ENCODE measurements around the gene NUP107.
A peak's percentile ranks its signal among the peaks of the same experiment; 100 is the strongest.

Gene NUP107

GRCh38 chr12:68639396-68639767, 47.4 kb upstream of the NUP107 start:
- Histone ChIP-seq H3K27me3 (ENCODE audit: insufficient read depth, low read depth) (no peaks in the 10 kb centered on the region), H2AFZ (ENCODE audit: low read depth) (no peak overlapping the region), H3K4me3 (IDR thresholded peaks at IDR 0.05; ENCODE audit: insufficient read depth, low read depth, low read length) (no peak overlapping the region), H4K20me1 (ENCODE audit: insufficient read depth) (peaks cover 56% of the 10 kb centered on the region), H3K27ac (no peak overlapping the region), H3K4me1 (ENCODE audit: low read depth, poor library complexity, severe bottlenecking) (peaks cover 86% of the 10 kb centered on the region), H3K4me2 (no peak overlapping the region; the same call in 1 of the 2 replicates), H3K79me2 (ENCODE audit: insufficient read depth, low read depth) (peaks cover 97% of the 10 kb centered on the region), H3K36me3 (ENCODE audit: insufficient read depth) (no peaks in the 10 kb centered on the region), H3K9ac (no peak overlapping the region)
- no peak for TF ChIP-seq CTCF (conservative IDR thresholded peaks at IDR 0.05; ENCODE audit: low read depth, low read length)

GRCh38 chr12:68641138-68641537, 45.6 kb upstream of the NUP107 start:
- Histone ChIP-seq H4K20me1 (ENCODE audit: insufficient read depth) (peaks cover 70% of the 10 kb centered on the region), H3K79me2 (ENCODE audit: insufficient read depth, low read depth) (peaks cover 94% of the 10 kb centered on the region), H3K4me1 (ENCODE audit: low read depth, poor library complexity, severe bottlenecking) (peaks cover 92% of the 10 kb centered on the region), H3K9ac (no peak overlapping the region), H3K27ac (peak overlapping the region; percentile 30; the same call in 1 of the 2 replicates), H3K4me2 (peak overlapping the region; percentile 83), H3K36me3 (ENCODE audit: insufficient read depth) (no peaks in the 10 kb centered on the region), H3K27me3 (ENCODE audit: insufficient read depth, low read depth) (no peaks in the 10 kb centered on the region), H3K4me3 (IDR thresholded peaks at IDR 0.05; ENCODE audit: insufficient read depth, low read depth, low read length) (no peak overlapping the region), H2AFZ (ENCODE audit: low read depth) (no peak overlapping the region)
- TF ChIP-seq CTCF (conservative IDR thresholded peaks at IDR 0.05; ENCODE audit: low read depth, low read length) = no peak

- no peaks in the 10 kb centered on the region for H3K27me3 ChIP-seq (ENCODE audit: insufficient read depth, low read depth)
- peaks cover 90% of the 10 kb centered on the region for H3K79me2 ChIP-seq (ENCODE audit: insufficient read depth, low read depth)
- H3K9ac ChIP-seq = no peak overlapping the region
- H4K20me1 ChIP-seq (ENCODE audit: insufficient read depth) = peaks cover 41% of the 10 kb centered on the region
- H3K4me3 ChIP-seq (IDR thresholded peaks at IDR 0.05; ENCODE audit: insufficient read depth, low read depth, low read length) = no peak overlapping the region
- H3K36me3 ChIP-seq (ENCODE audit: insufficient read depth) = peaks cover 4% of the 10 kb centered on the region; the same call in 1 of the 2 replicates
- H3K4me1 ChIP-seq (ENCODE audit: low read depth, poor library complexity, severe bottlenecking) = peaks cover 82% of the 10 kb centered on the region
- H3K27ac ChIP-seq = no peak overlapping the region
- H3K4me2 ChIP-seq = peak overlapping the region; percentile 10; the same call in 1 of the 2 replicates
- no peak for TF ChIP-seq CTCF (conservative IDR thresholded peaks at IDR 0.05; ENCODE audit: low read depth, low read length)
- no peak overlapping the region for H2AFZ ChIP-seq (ENCODE audit: low read depth)
Measured at GRCh38 chr12:68646484-68646883, 40.3 kb upstream of the NUP107 start.

- TF ChIP-seq CTCF (conservative IDR thresholded peaks at IDR 0.05; ENCODE audit: low read depth, low read length) = no peak
- Histone ChIP-seq H3K9ac (no peak overlapping the region), H3K27ac (no peak overlapping the region), H3K4me3 (IDR thresholded peaks at IDR 0.05; ENCODE audit: insufficient read depth, low read depth, low read length) (no peak overlapping the region), H3K36me3 (ENCODE audit: insufficient read depth) (peaks cover 4% of the 10 kb centered on the region; the same call in 1 of the 2 replicates), H3K4me1 (ENCODE audit: low read depth, poor library complexity, severe bottlenecking) (peaks cover 71% of the 10 kb centered on the region), H3K4me2 (no peak overlapping the region), H3K79me2 (ENCODE audit: insufficient read depth, low read depth) (peaks cover 79% of the 10 kb centered on the region), H4K20me1 (ENCODE audit: insufficient read depth) (peaks cover 31% of the 10 kb centered on the region; the same call in 1 of the 2 replicates), H3K27me3 (ENCODE audit: insufficient read depth, low read depth) (no peaks in the 10 kb centered on the region), H2AFZ (ENCODE audit: low read depth) (no peak overlapping the region)
Measured at GRCh38 chr12:68647507-68647906, 39.3 kb upstream of the NUP107 start.
